A673 (cell line): ENCODE measurements around the gene B3GALT2. TPM values are rescaled to one million over a fixed set of nuclear protein-coding genes. Genes with fewer than 3 reads are reported as not detected.
A peak's percentile ranks its signal among the peaks of the same experiment; 100 is the strongest.

ENCODE experiments used
- BruUV-seq: library from RNA; stranded (reverse); fragments of 400-500 nt; replicated peaks from 2 replicates; lab custom pipeline; 2021; lab: Mats Ljungman, UMichigan
- CTCF ChIA-PET: fragments of 300-600 bp; sonication (Branson Sonifier 250); formaldehyde crosslinking; loops from one replicate; lab custom pipeline; 2022; ENCODE audit warnings: antibody characterized with exemption; lab: Charles Lee
- POLR2A ChIA-PET: fragments of 300-600 bp; sonication (Branson Sonifier 250); formaldehyde crosslinking; loops from one replicate; lab custom pipeline; 2022; ENCODE audit warnings: antibody characterized with exemption; ENCODE audit not compliant: low non-redundant PET; lab: Charles Lee
- DNase-seq: peaks from one replicate; pipeline ENCODE4 v3.0.0-alpha.2; 2015; ENCODE audit warnings: low spot score
- H3K27ac ChIP-seq: fragments of 200-600 bp; sonication (generic); 2 replicates; pipeline ENCODE4 v1.5.1; 2016; ENCODE audit warnings: mixed run types, low read depth, mild to moderate bottlenecking, mixed read lengths, antibody characterized with exemption, low read length; ENCODE audit not compliant: poor library complexity, severe bottlenecking
- H3K27me3 ChIP-seq: fragments of 200-600 bp; sonication (generic); replicated peaks from 2 replicates; pipeline ENCODE4 v1.6.1; 2017; ENCODE audit warnings: mixed run types, low read depth, mild to moderate bottlenecking, mixed read lengths, antibody characterized with exemption, low read length; ENCODE audit not compliant: insufficient read depth, poor library complexity
- H3K36me3 ChIP-seq: fragments of 200-600 bp; sonication (generic); 2 replicates; pipeline ENCODE4 v1.6.1; 2016; ENCODE audit warnings: mixed run types, mild to moderate bottlenecking, mixed read lengths, antibody characterized with exemption, low read length; ENCODE audit not compliant: insufficient read depth, poor library complexity, severe bottlenecking
- H3K4me1 ChIP-seq: fragments of 200-600 bp; sonication (generic); 2 replicates; pipeline ENCODE4 v1.6.1; 2017; ENCODE audit warnings: mixed run types, mild to moderate bottlenecking, mixed read lengths, antibody characterized with exemption, low read length; ENCODE audit not compliant: insufficient read depth, poor library complexity, severe bottlenecking
- H3K4me3 ChIP-seq: fragments of 200-600 bp; sonication (generic); 2 replicates; pipeline ENCODE4 v1.5.1; 2016; ENCODE audit warnings: low read depth, mixed run types, mild to moderate bottlenecking, mixed read lengths, low read length; ENCODE audit not compliant: poor library complexity, severe bottlenecking
- H3K9me3 ChIP-seq: fragments of 200-600 bp; sonication (generic); 2 replicates; pipeline ENCODE4 v1.6.1; 2016; ENCODE audit warnings: mixed run types, low read depth, mild to moderate bottlenecking, mixed read lengths, antibody characterized with exemption, low read length; ENCODE audit not compliant: poor library complexity, severe bottlenecking
- CTCF ChIP-seq: fragments of 300-800, 200-600 bp; sonication (generic); conservative IDR thresholded peaks from 2 replicates; pipeline ENCODE4 v1.5.1; 2017; ENCODE audit warnings: low read depth, mild to moderate bottlenecking, antibody characterized with exemption, low read length, moderate library complexity, mixed read lengths
- EZH2 ChIP-seq: fragments of 200-600 bp; sonication (generic); IDR thresholded peaks from 2 replicates; pipeline ENCODE4 v1.6.1; 2017; ENCODE audit warnings: borderline replicate concordance, low read depth, mild to moderate bottlenecking, mixed read lengths, antibody characterized with exemption, low read length; ENCODE audit not compliant: poor library complexity, severe bottlenecking
- intact Hi-C: fragments of 100-400 bp; cut with micrococcal nuclease; formaldehyde crosslinking; loops from one replicate; pipeline ENCODE4 v1.10.0; 2022; ENCODE audit not compliant: unreplicated experiment
- total RNA-seq: library from RNA; stranded (reverse); gene quantifications from 2 replicates; pipeline ENCODE4 v1.2.3, GENCODE V29; 2021

B3GALT2 gene
- total RNA-seq, 1 experiment from 2014 or later, result 0.39 TPM

GRCh38 chr1:193176113-193176512 is 10.3 kb downstream of the B3GALT2 start:
- no peak for TF ChIP-seq CTCF
- no peak for TF ChIP-seq EZH2
- Histone ChIP-seq H3K36me3 (no peaks in the 10 kb centered on the region), H3K27me3 (no peaks in the 10 kb centered on the region), H3K4me3 (no peak overlapping the region), H3K9me3 (no peaks in the 10 kb centered on the region), H3K27ac (peak overlapping the region; percentile 1), H3K4me1 (peaks cover 19% of the 10 kb centered on the region)
- POLR2A ChIA-PET, result no interaction called here
- no peak for DNase-seq
- intact Hi-C loops, result loop anchor here (5.0 kb wide), 1 partner anchor 171 kb away; no protein-coding TSS in a partner anchor
- CTCF ChIA-PET, result no interaction called here
- no TSS peak for BruUV-seq

GRCh38 chr1:193157360-193157759 is 29.1 kb downstream of the B3GALT2 start:
- H3K4me3 ChIP-seq, result no peak overlapping the region
- no peak overlapping the region for H3K27ac ChIP-seq
- no peaks in the 10 kb centered on the region for H3K4me1 ChIP-seq
- ChIA-PET CTCF (no interaction called here), POLR2A (no interaction called here)
- H3K36me3 ChIP-seq, result peaks cover 19% of the 10 kb centered on the region
- TF ChIP-seq EZH2, result no peak
- no peak for TF ChIP-seq CTCF
- no peaks in the 10 kb centered on the region for H3K27me3 ChIP-seq
- BruUV-seq, result no TSS peak
- DNase-seq, result no peak
- H3K9me3 ChIP-seq, result no peaks in the 10 kb centered on the region
- intact Hi-C loops, result no loop called here

GRCh38 chr1:193156822-193157142 is 29.6 kb downstream of the B3GALT2 start:
- no TSS peak for BruUV-seq
- ChIA-PET POLR2A (no interaction called here), CTCF (no interaction called here)
- DNase-seq, result no peak
- no peak overlapping the region for H3K27ac ChIP-seq
- H3K4me1 ChIP-seq, result no peaks in the 10 kb centered on the region
- intact Hi-C loops, result no loop called here
- H3K9me3 ChIP-seq, result no peaks in the 10 kb centered on the region
- peaks cover 23% of the 10 kb centered on the region for H3K36me3 ChIP-seq
- no peaks in the 10 kb centered on the region for H3K27me3 ChIP-seq
- H3K4me3 ChIP-seq, result no peak overlapping the region
- TF ChIP-seq EZH2 (no peak), CTCF (no peak)
